IPS-NIHi7 (cell line): ENCODE data around the gene ZNF236.
A peak's percentile ranks its signal among the peaks of the same experiment; 100 is the strongest.

Source experiments
- DNase-seq: peaks from one replicate; pipeline ENCODE4 v3.0.0; 2012; ENCODE audit warnings: mixed read lengths; ENCODE audit errors: extremely low spot score

ZNF236 gene

DNA sequence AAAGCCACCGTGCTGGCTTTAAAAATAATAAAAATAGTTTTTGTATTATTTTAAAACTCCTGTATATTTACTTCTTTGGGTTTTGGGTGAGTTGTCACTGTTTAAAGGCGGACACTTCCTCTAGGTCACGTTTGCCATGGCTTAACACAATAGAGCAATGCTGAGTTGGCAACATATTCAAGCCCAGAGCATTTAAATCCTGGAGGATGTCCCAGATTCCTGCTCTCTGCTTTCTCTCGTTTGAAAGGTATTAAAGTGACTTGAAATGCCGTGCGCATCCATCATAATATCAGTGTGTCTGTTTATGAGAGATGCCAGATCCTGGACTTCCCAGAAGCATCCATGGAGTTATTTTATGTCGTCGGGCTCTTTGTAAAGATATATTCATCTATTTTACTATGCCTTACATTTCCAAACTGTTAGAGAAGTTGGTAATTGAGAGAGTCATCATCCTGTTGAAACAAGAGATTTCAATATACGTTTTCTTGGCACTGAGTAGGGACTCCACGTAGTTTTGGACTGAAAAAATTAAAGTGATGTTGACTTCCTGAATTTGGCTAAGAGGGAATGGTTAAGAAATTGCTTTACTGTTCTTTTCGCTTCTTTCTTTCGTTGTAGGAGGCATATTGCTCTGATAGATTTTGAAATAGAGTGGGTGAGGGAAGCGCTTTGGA, 150.6 kb downstream of the ZNF236 start:
- no peak for DNase-seq

GRCh38 chr18:76973520-76974266, 151.3 kb downstream of the ZNF236 start:
- DNase-seq: no peak

DNA sequence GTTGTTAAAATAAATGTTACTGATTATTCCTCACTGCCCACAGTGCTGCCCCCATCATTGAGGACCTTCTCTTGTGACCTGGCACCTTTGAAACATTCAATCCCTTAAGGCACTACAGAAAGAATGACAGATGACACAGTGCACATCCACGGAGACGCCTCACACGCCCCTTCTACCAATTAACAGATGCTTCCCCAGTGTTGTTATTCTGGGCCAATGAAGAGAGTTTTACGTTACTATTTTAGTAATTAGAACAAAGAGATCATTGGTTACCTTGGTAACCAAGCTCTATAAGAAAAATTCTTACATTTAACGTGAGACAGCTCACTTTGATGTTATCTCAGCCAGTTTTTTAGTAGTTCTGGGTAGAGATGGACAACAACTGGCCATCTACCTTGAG, 152.0 kb downstream of the ZNF236 start:
- no peak for DNase-seq

- DNase-seq: no peak
Measured at GRCh38 chr18:76975577-76976110, 153.3 kb downstream of the ZNF236 start.

DNA sequence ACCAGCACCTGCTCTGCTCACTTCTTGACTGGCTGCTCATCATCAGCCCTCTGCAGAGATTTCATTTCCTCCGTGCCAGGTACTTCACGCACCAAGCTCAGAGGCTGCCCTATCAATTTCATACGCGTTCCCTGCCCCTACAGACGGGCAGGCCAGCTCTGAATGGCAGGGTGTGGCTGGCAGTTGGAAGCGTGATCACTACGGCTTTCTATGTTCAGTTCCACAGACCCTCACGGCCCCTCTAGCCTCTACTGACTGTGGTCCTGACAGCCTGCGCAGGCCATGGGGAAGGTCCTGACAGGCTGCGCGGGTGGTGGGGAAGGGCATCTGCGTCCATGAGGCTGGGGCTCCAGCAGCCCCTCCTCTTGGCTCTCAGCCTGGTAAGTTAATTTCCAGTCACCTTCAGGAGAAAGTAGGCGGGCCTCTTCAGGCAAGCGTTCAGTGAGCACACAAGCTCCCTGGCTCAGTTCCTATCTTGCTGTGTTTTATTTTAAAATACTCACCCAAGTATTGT, 154.8 kb downstream of the ZNF236 start:
- no peak for DNase-seq

DNA sequence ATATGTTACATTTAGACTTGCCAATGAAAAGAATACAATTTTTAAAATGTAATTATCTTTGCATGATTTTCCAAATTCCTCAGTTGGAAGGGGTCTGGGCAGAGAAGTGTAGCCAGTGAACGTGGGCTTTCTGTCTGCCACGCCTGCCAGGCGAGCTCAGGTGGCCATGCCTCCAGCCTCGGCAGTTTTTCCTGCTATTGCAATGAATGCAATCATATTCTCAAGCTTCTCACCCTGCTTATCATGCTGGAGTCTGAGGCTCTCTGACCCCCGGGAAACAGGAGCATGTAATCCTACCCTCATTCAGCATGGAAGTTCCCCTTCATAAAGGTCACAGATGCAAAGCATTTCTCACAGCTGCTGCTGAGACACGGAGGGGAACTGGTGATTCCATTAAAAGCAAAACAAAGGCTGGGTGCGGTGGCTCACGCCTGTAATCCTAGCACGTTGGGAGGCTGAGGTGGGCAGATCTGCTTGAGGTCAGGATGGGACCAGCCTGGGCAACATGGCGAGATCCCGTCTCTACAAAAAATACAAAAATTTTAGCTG, 155.4 kb downstream of the ZNF236 start:
- DNase-seq: no peak

- DNase-seq: no peak
Measured at GRCh38 chr18:76978616-76979015, 156.3 kb downstream of the ZNF236 start.

- no peak for DNase-seq
Measured at GRCh38 chr18:76979111-76979751, 156.9 kb downstream of the ZNF236 start.

GRCh38 chr18:76979906-76980305, 157.5 kb downstream of the ZNF236 start:
- DNase-seq: no peak

DNA sequence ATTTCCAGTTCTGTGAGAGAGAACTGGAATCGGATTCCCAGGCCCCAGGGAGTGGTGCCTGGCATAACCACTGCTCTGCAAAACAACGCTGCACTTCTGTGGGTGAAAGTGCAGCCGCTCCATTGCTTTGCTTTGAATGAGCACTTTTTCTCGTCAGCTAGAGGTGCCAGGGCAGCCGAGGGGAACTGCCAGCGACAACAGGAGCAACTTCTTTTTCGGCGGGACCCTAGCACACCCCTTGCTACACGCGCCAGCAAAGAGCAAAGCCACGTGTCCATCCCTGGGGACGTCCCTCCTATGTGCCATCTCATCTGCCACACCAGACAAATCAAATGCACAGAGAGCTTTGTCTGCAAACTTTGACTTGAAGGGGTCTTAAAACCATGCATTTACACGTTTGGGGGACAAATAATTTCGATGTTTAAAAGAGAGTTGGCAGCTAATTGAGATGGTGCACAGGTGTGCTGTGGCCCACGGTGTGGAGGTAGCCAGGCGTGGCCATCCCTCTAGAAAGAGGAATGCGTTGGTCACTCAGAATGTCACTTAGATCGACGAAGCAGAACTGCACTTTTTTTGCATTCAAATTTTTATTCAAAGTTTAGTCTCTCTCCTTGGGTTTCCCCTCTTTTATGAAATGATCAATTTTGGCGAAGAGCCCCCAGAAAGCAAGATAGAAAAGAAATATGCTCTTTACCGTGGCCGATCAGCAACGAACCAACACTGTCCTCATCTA, 158.5 kb downstream of the ZNF236 start:
- DNase-seq: no peak

DNA sequence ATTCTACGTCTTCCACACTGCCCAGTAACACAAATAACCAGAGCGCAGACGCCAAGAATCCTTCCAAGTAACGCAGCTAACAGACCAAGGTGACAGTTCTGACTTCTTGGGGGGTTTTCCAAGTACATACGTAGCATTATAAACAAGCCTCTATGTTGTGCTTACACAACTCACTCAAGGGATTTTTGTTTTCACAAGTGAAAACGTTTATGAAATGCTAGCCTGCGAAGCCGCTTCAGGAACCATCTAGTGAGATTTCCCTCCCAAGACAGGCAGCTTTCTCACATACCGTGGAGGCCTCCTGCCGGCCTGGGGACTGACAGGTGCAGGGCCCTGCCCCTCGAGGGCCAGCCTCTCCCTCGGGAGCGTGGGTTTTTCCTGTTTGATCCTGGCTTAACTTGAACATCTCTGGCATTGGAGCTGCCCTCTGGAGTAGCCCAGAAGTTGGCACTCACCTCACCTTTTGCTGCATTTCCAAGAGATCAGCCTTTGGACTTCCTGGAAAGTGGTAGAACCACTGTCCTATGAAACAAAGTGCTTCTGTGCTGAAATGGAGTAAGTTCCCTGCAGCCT, 159.1 kb downstream of the ZNF236 start:
- DNase-seq: no peak

- DNase-seq: no peak
Measured at GRCh38 chr18:76982038-76982437, 159.7 kb downstream of the ZNF236 start.

GRCh38 chr18:76982841-76983583, 160.7 kb downstream of the ZNF236 start:
- peak; percentile 95 for DNase-seq

DNA sequence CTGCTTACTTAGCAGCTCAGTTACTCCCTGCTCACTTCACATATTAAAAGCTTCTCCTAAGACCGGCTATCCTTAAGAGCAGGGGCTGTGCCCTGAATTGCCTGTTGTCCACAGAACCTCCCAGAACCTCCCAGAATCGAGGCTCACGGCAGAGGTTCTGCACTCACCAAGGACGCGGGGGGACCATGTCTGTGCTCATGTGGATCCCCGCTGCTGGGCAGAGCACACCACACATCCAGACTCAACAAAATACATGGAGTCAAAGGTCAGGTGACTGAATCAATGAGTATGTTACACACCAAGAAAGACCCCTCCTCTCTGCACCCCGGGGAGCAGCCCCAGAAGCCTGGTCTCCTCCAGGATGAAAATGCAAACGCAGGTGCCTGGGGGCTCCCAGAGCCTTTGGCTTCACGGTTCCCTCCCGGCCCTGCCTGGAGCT, 161.3 kb downstream of the ZNF236 start:
- no peak for DNase-seq

DNA sequence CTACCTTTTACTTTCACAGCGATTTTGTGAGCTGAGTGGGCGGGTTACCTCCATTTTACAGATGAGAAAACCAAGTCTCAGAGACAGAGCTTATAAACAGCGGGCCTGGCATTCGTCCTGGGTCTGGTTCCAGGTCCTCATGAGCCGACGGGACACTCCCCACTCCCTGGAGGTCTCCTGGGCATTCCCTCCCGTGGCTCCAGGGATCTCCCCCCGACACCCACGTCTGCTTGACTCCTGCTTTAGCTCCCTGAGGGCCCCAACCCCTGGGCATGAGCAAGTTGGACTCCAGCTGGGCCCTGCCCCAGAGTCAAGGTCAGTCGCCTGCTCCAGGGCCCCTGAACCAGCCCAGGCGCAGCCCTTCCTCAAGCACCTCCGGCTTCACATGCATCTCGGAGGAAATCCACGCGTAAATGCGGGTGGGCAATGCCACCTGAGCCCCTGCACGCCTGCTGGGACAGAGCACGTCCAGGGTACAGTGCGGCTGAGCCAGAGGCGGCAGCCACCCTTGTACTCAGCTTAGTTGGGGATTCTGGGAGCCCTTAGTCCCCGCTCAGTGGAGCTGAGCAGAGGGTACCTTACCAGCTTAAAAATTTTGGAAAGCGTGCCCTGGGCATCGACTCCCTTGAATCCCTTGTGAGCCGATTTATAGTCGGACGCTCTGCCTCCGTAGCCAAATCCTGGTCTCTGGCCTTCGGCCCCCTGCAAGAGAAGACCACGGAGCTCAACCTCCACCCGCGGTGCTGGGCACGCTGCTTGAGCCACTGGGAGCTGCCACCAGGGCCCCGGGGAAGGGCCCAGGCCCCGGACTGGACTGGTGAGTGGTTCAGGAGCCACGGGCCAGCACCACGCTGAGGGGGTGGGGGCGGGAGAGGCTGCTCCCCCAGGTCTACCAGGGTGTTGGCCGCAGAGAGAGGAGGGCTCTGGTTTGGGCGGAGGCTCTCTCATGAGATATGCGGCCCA, 162.1 kb downstream of the ZNF236 start:
- no peak for DNase-seq

DNA sequence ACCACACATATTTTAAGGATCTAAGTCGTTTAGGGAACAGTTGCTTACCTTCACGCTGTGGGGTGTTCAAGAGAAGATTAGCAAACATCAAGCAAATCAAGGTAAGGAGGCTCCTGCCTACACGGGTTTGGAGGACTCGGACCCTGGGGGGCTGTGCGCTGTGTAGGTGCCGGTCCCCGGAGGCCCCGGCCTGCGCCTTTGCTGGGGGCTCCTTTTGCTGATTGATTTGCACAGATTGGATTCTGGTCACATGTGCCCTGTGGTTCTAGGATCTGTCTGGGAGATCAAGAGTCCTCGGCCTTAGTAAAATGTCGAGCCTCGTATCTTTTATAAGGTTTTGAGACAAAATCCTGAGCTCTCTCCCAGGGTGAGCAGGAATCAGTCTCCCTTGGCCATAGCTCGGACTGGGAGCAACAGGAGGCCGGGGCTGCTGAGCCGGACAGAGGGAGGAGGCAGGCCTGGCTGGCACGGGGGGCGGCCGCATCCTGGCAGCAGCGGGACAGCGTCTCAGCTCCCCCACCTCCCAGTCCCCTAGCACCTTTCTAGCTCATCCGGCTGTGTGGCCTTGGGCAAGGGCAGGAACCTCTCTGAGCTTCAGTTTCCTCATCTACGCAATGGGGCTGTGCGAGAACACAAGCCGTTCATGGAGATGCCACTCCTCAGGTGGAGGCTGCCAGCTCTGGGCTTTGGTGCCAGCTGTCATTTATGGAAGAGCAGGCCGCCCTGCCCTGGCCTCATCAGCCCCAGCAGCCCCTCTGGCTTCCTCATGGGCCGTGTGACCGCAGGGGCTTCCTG, 163.0 kb downstream of the ZNF236 start:
- no peak for DNase-seq

DNA sequence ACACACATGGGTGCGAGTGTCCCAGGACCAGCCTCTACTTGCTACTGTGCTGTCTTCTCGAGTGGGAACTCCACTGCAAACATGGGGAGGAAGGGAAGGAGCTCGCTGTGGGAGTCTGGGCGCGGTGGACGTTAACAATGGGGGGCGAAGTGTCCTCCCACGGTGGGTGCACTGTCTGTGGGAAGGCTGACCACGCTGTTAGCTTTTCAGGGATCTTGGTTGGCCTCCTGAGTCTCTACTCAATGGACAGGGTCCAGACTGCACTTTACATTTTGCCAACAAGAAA, 163.5 kb downstream of the ZNF236 start:
- no peak for DNase-seq

DNA sequence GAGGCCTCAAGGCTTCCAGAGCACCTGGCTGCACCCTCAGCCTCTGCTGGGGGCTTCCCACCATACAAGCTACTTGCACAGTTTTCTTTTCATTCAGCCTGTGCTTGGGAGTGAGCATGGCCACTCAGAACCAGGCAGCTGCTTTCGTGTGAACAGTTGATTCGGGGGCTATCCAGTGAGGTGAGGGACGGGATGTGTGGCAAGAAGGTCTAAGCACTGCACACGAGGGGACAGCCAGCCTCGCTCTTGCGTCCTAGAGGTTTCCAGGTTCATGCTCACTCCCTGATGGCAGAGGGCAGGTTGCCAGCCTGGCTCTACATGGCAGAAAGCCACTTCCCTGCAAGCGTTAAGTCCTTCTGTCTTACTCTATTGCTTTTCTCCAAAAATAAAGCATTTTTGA, 164.0 kb downstream of the ZNF236 start:
- no peak for DNase-seq
